ENCODE results near the gene NIFK. TPM values are rescaled to one million over a fixed set of nuclear protein-coding genes. Genes with fewer than 3 reads are reported as not detected.

NIFK gene
- total and polyA plus RNA-seq, 2 donors (not counting 3 experiments of a cell fraction or from before 2014, with no cell fraction given): 10.7 to 59.7 TPM

- Histone ChIP-seq H3K36me3 (ENCODE audit: control insufficient read depth in 2 of 2, extremely low read depth in 1 of 2, insufficient read depth in 2 of 2, low read length in 2 of 2) (no peaks in the 10 kb centered on the region), H3K9me1 (replicated peaks; ENCODE audit: control insufficient read depth, extremely low read depth, insufficient read depth, low read length) (no peaks in the 10 kb centered on the region), H3K27ac (ENCODE audit: insufficient read depth, low read depth, low read length) (no peak overlapping the region), H3K9ac (replicated peaks; ENCODE audit: extremely low read depth, insufficient read depth, low read length) (no peak overlapping the region), H3K4me1 (ENCODE audit: control insufficient read depth, extremely low read depth, insufficient read depth, low read length) (no peaks in the 10 kb centered on the region), H4K20me1 (replicated peaks; ENCODE audit: control insufficient read depth, extremely low read depth, insufficient read depth, low read length) (no peaks in the 10 kb centered on the region), H2AFZ (ENCODE audit: low read depth, low read length) (no peak overlapping the region), H3K79me2 (ENCODE audit: control insufficient read depth, insufficient read depth, low read length) (no peaks in the 10 kb centered on the region), H3K4me3 (replicated peaks in 1 of 3; ENCODE audit: insufficient read depth in 1 of 3, low read depth in 1 of 3, low read length in 3 of 3) (no peak overlapping the region), H3K4me2 (ENCODE audit: insufficient read depth, low read length) (no peak overlapping the region), H3K27me3 (ENCODE audit: control insufficient read depth in 2 of 2, insufficient read depth in 2 of 2, low read length in 2 of 2) (no peaks in the 10 kb centered on the region), H3K9me3 (replicated peaks; ENCODE audit: control insufficient read depth, insufficient read depth, low read length) (no peaks in the 10 kb centered on the region)
- ChIA-PET POLR2A (interaction anchor here (1.8 kb wide), 1 partner anchor 159 kb away, joined by 11 read pairs; the partner anchor contains the start of gene RNU4ATAC), CTCF (interaction anchor here (1.0 to 3.1 kb wide), 5 partner anchors 12 to 215 kb away, joined by 3 to 22 read pairs (median 4); partner anchors contain the start of gene RNU4ATAC)
- intact Hi-C loops (cut with micrococcal nuclease): no loop called here
- TF ChIP-seq POLR2AphosphoS5 (IDR thresholded peaks at IDR 0.05; ENCODE audit: insufficient read depth, low read depth, low read length): no peak
- no peak for TF ChIP-seq JUN (IDR thresholded peaks at IDR 0.05; ENCODE audit: borderline replicate concordance, insufficient read depth, insufficient read length, low read depth)
- no peak for TF ChIP-seq MAX (IDR thresholded peaks at IDR 0.05; ENCODE audit: insufficient read depth, insufficient read length)
- no peak for TF ChIP-seq FOS (IDR thresholded peaks at IDR 0.05; ENCODE audit: borderline replicate concordance, insufficient read depth, low read length)
- DNase-seq (ENCODE audit: low read depth, low spot score): no peak
- FAIRE-seq: no peak
- BruUV-seq (replicated peaks): no TSS peak
- dilution Hi-C loops (cut with MboI; ENCODE audit: extremely low pct_ligation_motif_present, low sequenced_read_pairs): no loop called here
Observed at GRCh38 chr2:121690095-121690494, 46.6 kb downstream of the NIFK start.

GRCh38 chr2:121689356-121689755, 47.3 kb downstream of the NIFK start:
- intact Hi-C loops (cut with micrococcal nuclease): loop anchor here (1.0 to 2.0 kb wide), 3 partner anchors 29 to 158 kb away; no protein-coding TSS in a partner anchor
- CTCF ChIA-PET: interaction anchor here (0.7 to 3.1 kb wide), 9 partner anchors 10 to 594 kb away, joined by 3 to 22 read pairs (median 4); partner anchors contain the start of gene RNU4ATAC

More at GRCh38 chr2:121689356-121689755, 47.3 kb downstream of the NIFK start:
- no peak overlapping the region for H3K4me2 ChIP-seq (ENCODE audit: insufficient read depth, low read length)
- H3K9me3 ChIP-seq (replicated peaks; ENCODE audit: control insufficient read depth, insufficient read depth, low read length): no peaks in the 10 kb centered on the region
- H3K79me2 ChIP-seq (ENCODE audit: control insufficient read depth, insufficient read depth, low read length): no peaks in the 10 kb centered on the region
- H3K4me3 ChIP-seq (replicated peaks in 1 of 3; ENCODE audit: insufficient read depth in 1 of 3, low read depth in 1 of 3, low read length in 3 of 3): no peak overlapping the region
- no peaks in the 10 kb centered on the region for H3K27me3 ChIP-seq (ENCODE audit: control insufficient read depth in 2 of 2, insufficient read depth in 2 of 2, low read length in 2 of 2)
- no peaks in the 10 kb centered on the region for H3K9me1 ChIP-seq (replicated peaks; ENCODE audit: control insufficient read depth, extremely low read depth, insufficient read depth, low read length)
- H4K20me1 ChIP-seq (replicated peaks; ENCODE audit: control insufficient read depth, extremely low read depth, insufficient read depth, low read length): no peaks in the 10 kb centered on the region
- no peak overlapping the region for H3K27ac ChIP-seq (ENCODE audit: insufficient read depth, low read depth, low read length)
- DNase-seq (ENCODE audit: low read depth, low spot score): peak; percentile 77
- dilution Hi-C loops (cut with MboI; ENCODE audit: extremely low pct_ligation_motif_present, low sequenced_read_pairs): no loop called here
- POLR2A ChIA-PET: interaction anchor here (1.8 kb wide), 1 partner anchor 158 kb away, joined by 11 read pairs; the partner anchor contains the start of gene RNU4ATAC
- no peak overlapping the region for H2AFZ ChIP-seq (ENCODE audit: low read depth, low read length)
- H3K4me1 ChIP-seq (ENCODE audit: control insufficient read depth, extremely low read depth, insufficient read depth, low read length): no peaks in the 10 kb centered on the region
- TF ChIP-seq CTCF (IDR thresholded peaks at IDR 0.05; ENCODE audit: extremely low read depth in 1 of 2, insufficient read depth in 1 of 2, low read depth in 1 of 2, low read length in 2 of 2) (peak; percentile 37 to 50), GATA2 (IDR thresholded peaks at IDR 0.05; ENCODE audit: insufficient read depth, insufficient read length, low read depth, low read length) (peak; percentile 46), FOS (IDR thresholded peaks at IDR 0.05; ENCODE audit: borderline replicate concordance, insufficient read depth, low read length) (no peak), MYC (IDR thresholded peaks at IDR 0.05; ENCODE audit: low read depth, low read length) (no peak)
- no TSS peak for BruUV-seq (replicated peaks)
- no peak overlapping the region for H3K9ac ChIP-seq (replicated peaks; ENCODE audit: extremely low read depth, insufficient read depth, low read length)
- no peaks in the 10 kb centered on the region for H3K36me3 ChIP-seq (ENCODE audit: control insufficient read depth in 2 of 2, extremely low read depth in 1 of 2, insufficient read depth in 2 of 2, low read length in 2 of 2)
- peak; percentile 54 for FAIRE-seq

Data from endothelial cell of umbilical vein (primary cell).